Measurements from ENCODE around the gene SSBP1. TPM values are rescaled to one million over a fixed set of nuclear protein-coding genes. Genes with fewer than 3 reads are reported as not detected.

SSBP1 gene
- total RNA-seq, 2 experiments from 2014 or later, result 108 to 116 TPM

GRCh38 chr7:141739250-141739649, 1.1 kb downstream of the SSBP1 start:
- no peak for TF ChIP-seq CTCF (IDR thresholded peaks at IDR 0.05)
- no peak for DNase-seq
- no peak for ATAC-seq (ENCODE audit: poor library complexity)
- no peak overlapping the region for H3K4me3 ChIP-seq (ENCODE audit: low read length)
- no peaks in the 10 kb centered on the region for H3K27me3 Mint-ChIP-seq
- peaks cover 60% of the 10 kb centered on the region for H3K36me3 Mint-ChIP-seq (ENCODE audit: low read depth)
- H3K4me1 ChIP-seq (ENCODE audit: insufficient read depth, low read length), result peaks cover 25% of the 10 kb centered on the region
- H3K27ac Mint-ChIP-seq, result peak overlapping the region; percentile 93
- POLR2A ChIA-PET, result interaction anchor here (1.7 to 3.2 kb wide), 5 partner anchors 13 to 188 kb away, joined by 8 to 103 read pairs (median 11); partner anchors contain the start of genes AGK and DENND11
- H3K27ac ChIP-seq (ENCODE audit: low read depth in 1 of 2, low read length in 2 of 2), result peak overlapping the region in 1 of 2 donors; percentile 86
- intact Hi-C loops (cut with DNase I, micrococcal nuclease), result loop anchor here (2.0 to 10.0 kb wide), 4 partner anchors 38 to 1044 kb away; partner anchors contain the start of genes MRPS33 (in 2 of the 2), AGK (in 1 of the 2) and NDUFB2 (in 1 of the 2)
- H3K9me3 ChIP-seq (ENCODE audit: control insufficient read depth in 1 of 2, insufficient read depth in 1 of 2, low read length in 2 of 2), result no peaks in the 10 kb centered on the region
- H3K9me3 Mint-ChIP-seq, result no peaks in the 10 kb centered on the region
- CTCF ChIA-PET, result interaction anchor here (1.7 to 2.3 kb wide), 3 partner anchors 37 to 724 kb away, joined by 6 to 38 read pairs (median 9); partner anchors contain the start of genes DENND11 and MRPS33
- peaks cover 48% of the 10 kb centered on the region for H3K36me3 ChIP-seq (ENCODE audit: insufficient read depth, low read length)
- peak overlapping the region; percentile 97 for H3K4me3 Mint-ChIP-seq
- H3K27me3 ChIP-seq (ENCODE audit: control insufficient read depth in 1 of 2, insufficient read depth in 2 of 2, low read length in 2 of 2), result no peaks in the 10 kb centered on the region
- peaks cover 59% of the 10 kb centered on the region for H3K4me1 Mint-ChIP-seq (ENCODE audit: low read depth)

- peaks cover 75% of the 10 kb centered on the region for H3K36me3 ChIP-seq (ENCODE audit: insufficient read depth, low read length)
- no peak for ATAC-seq (ENCODE audit: poor library complexity)
- CTCF ChIA-PET, result no interaction called here
- intact Hi-C loops (cut with DNase I, micrococcal nuclease), result no loop called here
- Mint-ChIP-seq H3K4me3 (peak overlapping the region; percentile 35), H3K27ac (no peak overlapping the region), H3K27me3 (no peaks in the 10 kb centered on the region), H3K9me3 (no peaks in the 10 kb centered on the region), H3K4me1 (ENCODE audit: low read depth) (peaks cover 63% of the 10 kb centered on the region), H3K36me3 (ENCODE audit: low read depth) (peaks cover 86% of the 10 kb centered on the region)
- no peaks in the 10 kb centered on the region for H3K27me3 ChIP-seq (ENCODE audit: control insufficient read depth in 1 of 2, insufficient read depth in 2 of 2, low read length in 2 of 2)
- H3K27ac ChIP-seq (ENCODE audit: low read depth in 1 of 2, low read length in 2 of 2), result no peak overlapping the region
- POLR2A ChIA-PET, result interaction anchor here (2.0 kb wide), 1 partner anchor 40 kb away, joined by 6 read pairs; the partner anchor contains the start of gene DENND11
- no peak for DNase-seq
- TF ChIP-seq CTCF (IDR thresholded peaks at IDR 0.05), result no peak
- H3K9me3 ChIP-seq (ENCODE audit: control insufficient read depth in 1 of 2, insufficient read depth in 1 of 2, low read length in 2 of 2), result no peaks in the 10 kb centered on the region
- peaks cover 21% of the 10 kb centered on the region for H3K4me1 ChIP-seq (ENCODE audit: insufficient read depth, low read length)
- H3K4me3 ChIP-seq (ENCODE audit: low read length), result no peak overlapping the region
Measured at GRCh38 chr7:141742229-141742628, 4.1 kb downstream of the SSBP1 start.

GRCh38 chr7:141744131-141744530, 6.0 kb downstream of the SSBP1 start:
- Mint-ChIP-seq H3K36me3 (ENCODE audit: low read depth) (peaks cover 90% of the 10 kb centered on the region), H3K4me1 (ENCODE audit: low read depth) (peaks cover 47% of the 10 kb centered on the region)

More at GRCh38 chr7:141744131-141744530, 6.0 kb downstream of the SSBP1 start:
- Mint-ChIP-seq H3K9me3 (no peaks in the 10 kb centered on the region), H3K4me3 (no peak overlapping the region), H3K27ac (no peak overlapping the region), H3K27me3 (no peaks in the 10 kb centered on the region)
- H3K4me3 ChIP-seq (ENCODE audit: low read length), result no peak overlapping the region
- DNase-seq, result no peak
- H3K4me1 ChIP-seq (ENCODE audit: insufficient read depth, low read length), result peaks cover 12% of the 10 kb centered on the region
- intact Hi-C loops (cut with DNase I, micrococcal nuclease), result no loop called here
- TF ChIP-seq CTCF (IDR thresholded peaks at IDR 0.05), result no peak
- H3K36me3 ChIP-seq (ENCODE audit: insufficient read depth, low read length), result peaks cover 91% of the 10 kb centered on the region
- no peaks in the 10 kb centered on the region for H3K9me3 ChIP-seq (ENCODE audit: control insufficient read depth in 1 of 2, insufficient read depth in 1 of 2, low read length in 2 of 2)
- ATAC-seq (ENCODE audit: poor library complexity), result no peak
- ChIA-PET POLR2A (interaction anchor here (1.0 kb wide), 1 partner anchor 42 kb away, joined by 3 read pairs; the partner anchor contains the start of gene DENND11), CTCF (no interaction called here)
- no peaks in the 10 kb centered on the region for H3K27me3 ChIP-seq (ENCODE audit: control insufficient read depth in 1 of 2, insufficient read depth in 2 of 2, low read length in 2 of 2)
- no peak overlapping the region for H3K27ac ChIP-seq (ENCODE audit: low read depth in 1 of 2, low read length in 2 of 2)
